ENCODE data around the gene BPNT1. TPM values are rescaled to one million over a fixed set of nuclear protein-coding genes. Genes with fewer than 3 reads are reported as not detected.
A peak's percentile ranks its signal among the peaks of the same experiment; 100 is the strongest.

The BPNT1 gene
- total and polyA plus RNA-seq, 2 of the 13 experiments (the other 11 are each of a cell fraction or from before 2014, with no cell fraction given) = 35.2 to 43.9 TPM

- TF ChIP-seq, protein P1, sequence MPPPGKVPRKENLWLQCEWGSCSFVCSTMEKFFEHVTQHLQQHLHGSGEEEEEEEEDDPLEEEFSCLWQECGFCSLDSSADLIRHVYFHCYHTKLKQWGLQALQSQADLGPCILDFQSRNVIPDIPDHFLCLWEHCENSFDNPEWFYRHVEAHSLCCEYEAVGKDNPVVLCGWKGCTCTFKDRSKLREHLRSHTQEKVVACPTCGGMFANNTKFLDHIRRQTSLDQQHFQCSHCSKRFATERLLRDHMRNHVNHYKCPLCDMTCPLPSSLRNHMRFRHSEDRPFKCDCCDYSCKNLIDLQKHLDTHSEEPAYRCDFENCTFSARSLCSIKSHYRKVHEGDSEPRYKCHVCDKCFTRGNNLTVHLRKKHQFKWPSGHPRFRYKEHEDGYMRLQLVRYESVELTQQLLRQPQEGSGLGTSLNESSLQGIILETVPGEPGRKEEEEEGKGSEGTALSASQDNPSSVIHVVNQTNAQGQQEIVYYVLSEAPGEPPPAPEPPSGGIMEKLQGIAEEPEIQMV (CRISPR knock-in tag; IDR thresholded peaks at IDR 0.05; ENCODE audit: low read depth) = peak; percentile 79
- no peak for TF ChIP-seq ZNF382 (CRISPR knock-in tag; IDR thresholded peaks at IDR 0.05; ENCODE audit: borderline replicate concordance)
- TF ChIP-seq ATF6 (CRISPR knock-in tag; conservative IDR thresholded peaks at IDR 0.05) = no peak
- TF ChIP-seq ARID5B (CRISPR knock-in tag; IDR thresholded peaks at IDR 0.05) = peak; percentile 84
These were observed 43.3 kb downstream of the BPNT1 start, which contains the start of gene EPRS1 (continued) for GRCh38 chr1:220046052-220046930.

All from HepG2 (cell line).